GM10248 (cell line): ENCODE data around the gene DOCK7.
"Not testable (repeated sequence)": the region's sequence is repeated elsewhere in the genome, so short reads cannot be mapped to it uniquely, and the experiment has no call there.

Source experiments
- CTCF ChIA-PET: fragments of 300-600 bp; sonication (Branson Sonifier 250); formaldehyde crosslinking; extraction: SDS; loops from one replicate; lab custom pipeline; 2021; ENCODE audit warnings: antibody characterized with exemption; lab: Yijun Ruan, JAX
- POLR2A ChIA-PET: fragments of 350-650 bp; sonication (Branson Sonifier 250); formaldehyde crosslinking; extraction: SDS; loops from one replicate; lab custom pipeline; 2020; ENCODE audit warnings: antibody characterized with exemption; lab: Yijun Ruan, JAX
- DNase-seq: peaks from one replicate; pipeline ENCODE4 v3.0.0; 2012; ENCODE audit errors: extremely low spot score
- CTCF ChIP-seq: IDR thresholded peaks from 2 replicates; pipeline ENCODE4 v1.5.1; 2012; ENCODE audit warnings: mild to moderate bottlenecking, low read depth; ENCODE audit errors: extremely low read depth, missing control alignments, control extremely low read depth

Gene DOCK7

GRCh38 chr1:62585469-62586155 lies 102.6 kb downstream of the DOCK7 start:
- POLR2A ChIA-PET: no interaction called here
- TF ChIP-seq CTCF: no peak
- CTCF ChIA-PET: no interaction called here
- DNase-seq: no peak

GRCh38 chr1:62573675-62574074 lies 114.5 kb downstream of the DOCK7 start:
- ChIA-PET POLR2A (no interaction called here), CTCF (interaction anchor here (0.9 kb wide), 1 partner anchor 8 kb away, joined by 4 read pairs; no protein-coding TSS in a partner anchor)
- TF ChIP-seq CTCF: no peak
- no peak for DNase-seq

- DNase-seq: no peak
- ChIA-PET POLR2A (no interaction called here), CTCF (interaction anchor here (1.4 kb wide), 1 partner anchor 27 kb away, joined by 3 read pairs; no protein-coding TSS in a partner anchor)
- no peak for TF ChIP-seq CTCF
These were observed 115.7 kb downstream of the DOCK7 start for GRCh38 chr1:62572476-62572875.

- CTCF ChIA-PET: interaction anchor here (1.4 kb wide), 1 partner anchor 26 kb away, joined by 3 read pairs; no protein-coding TSS in a partner anchor
- DNase-seq, POLR2A ChIA-PET: not testable (repeated sequence)
These were observed 116.7 kb downstream of the DOCK7 start for GRCh38 chr1:62571517-62571916.

GRCh38 chr1:62567926-62568325 lies 120.3 kb downstream of the DOCK7 start:
- CTCF ChIA-PET, DNase-seq: not testable (repeated sequence)

GRCh38 chr1:62567182-62567581 lies 121.0 kb downstream of the DOCK7 start:
- POLR2A ChIA-PET, DNase-seq, CTCF ChIA-PET: not testable (repeated sequence)

More at GRCh38 chr1:62567926-62568325, 120.3 kb downstream of the DOCK7 start:
- POLR2A ChIA-PET: not testable (repeated sequence)

- ChIA-PET POLR2A (no interaction called here), CTCF (no interaction called here)
- DNase-seq: no peak
- TF ChIP-seq CTCF: no peak
These were observed 126.9 kb downstream of the DOCK7 start for GRCh38 chr1:62561306-62561705.

GRCh38 chr1:62544570-62544969 lies 143.6 kb downstream of the DOCK7 start:
- ChIA-PET CTCF (no interaction called here), POLR2A (no interaction called here)
- TF ChIP-seq CTCF: no peak
- no peak for DNase-seq
